GM10847 (cell line): ENCODE results near the gene FGD5.

Experiments
- POLR2A ChIP-seq: IDR thresholded peaks from 2 replicates; pipeline ENCODE4 v1.6.1; 2011; ENCODE audit not compliant: insufficient read length; ENCODE audit errors: extremely low read depth

FGD5 gene

DNA sequence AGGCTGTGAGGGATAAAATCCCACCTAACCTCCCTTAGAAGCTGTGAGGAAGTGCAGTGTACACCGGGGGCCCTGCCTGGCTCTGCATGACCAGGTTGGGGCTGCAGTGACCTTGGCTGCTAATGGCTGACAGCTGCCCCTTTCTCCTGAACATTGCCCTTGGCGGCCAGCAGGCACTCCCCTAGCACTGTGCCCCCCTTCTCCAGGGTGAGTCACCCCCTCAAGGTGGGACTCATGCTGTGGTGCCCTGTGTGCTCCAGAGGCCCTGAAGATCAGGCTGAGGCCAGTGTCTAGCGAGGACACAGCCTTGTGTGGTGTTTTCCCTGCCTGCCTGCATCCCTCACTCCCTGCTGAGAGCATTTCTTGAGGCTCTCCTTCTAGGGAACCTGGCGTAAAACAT is 21.0 kb upstream of the FGD5 start:
- TF ChIP-seq POLR2A, result no peak

- no peak for TF ChIP-seq POLR2A
Measured at GRCh38 chr3:14798231-14798630, 20.5 kb upstream of the FGD5 start.

- TF ChIP-seq POLR2A, result no peak
Measured at GRCh38 chr3:14799146-14799545, 19.6 kb upstream of the FGD5 start.

- TF ChIP-seq POLR2A, result no peak
Measured at GRCh38 chr3:14801031-14801430, 17.7 kb upstream of the FGD5 start.

- TF ChIP-seq POLR2A, result no peak
Measured at GRCh38 chr3:14801668-14802380, 16.9 kb upstream of the FGD5 start.

GRCh38 chr3:14802381-14802731 is 16.4 kb upstream of the FGD5 start:
- TF ChIP-seq POLR2A, result no peak

- no peak for TF ChIP-seq POLR2A
Measured at GRCh38 chr3:14803101-14803980, 15.4 kb upstream of the FGD5 start.

- no peak for TF ChIP-seq POLR2A
Measured at GRCh38 chr3:14803981-14804834, 14.6 kb upstream of the FGD5 start.

- no peak for TF ChIP-seq POLR2A
Measured at GRCh38 chr3:14804835-14805780, 13.7 kb upstream of the FGD5 start.

DNA sequence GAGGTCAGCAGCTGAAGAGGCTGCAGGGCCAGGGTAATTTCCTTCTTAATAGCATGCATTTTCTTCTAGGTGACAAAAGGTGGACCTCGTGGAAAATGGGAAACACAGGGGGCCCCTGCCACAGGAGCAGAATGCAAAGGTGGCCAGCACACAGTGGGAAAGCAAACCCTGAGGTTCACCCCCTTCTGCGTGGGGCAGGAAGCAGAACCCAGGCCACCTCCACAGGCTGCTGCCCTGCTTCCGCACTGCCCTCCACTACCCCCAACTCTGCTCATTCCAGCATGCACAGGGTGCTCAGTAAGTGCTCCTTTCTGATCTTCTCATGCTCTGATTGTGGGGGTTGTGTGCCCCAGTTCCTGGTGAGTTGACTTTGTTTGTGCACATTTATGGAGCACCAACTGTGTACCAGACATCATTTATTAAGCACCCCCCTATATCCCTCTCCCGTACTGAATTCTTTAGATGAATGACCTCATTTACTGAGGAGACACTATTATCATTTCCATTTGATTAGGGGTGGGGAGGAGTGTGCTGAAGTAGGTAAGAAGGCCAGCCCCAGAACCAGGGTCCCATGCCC is 12.7 kb upstream of the FGD5 start:
- no peak for TF ChIP-seq POLR2A

DNA sequence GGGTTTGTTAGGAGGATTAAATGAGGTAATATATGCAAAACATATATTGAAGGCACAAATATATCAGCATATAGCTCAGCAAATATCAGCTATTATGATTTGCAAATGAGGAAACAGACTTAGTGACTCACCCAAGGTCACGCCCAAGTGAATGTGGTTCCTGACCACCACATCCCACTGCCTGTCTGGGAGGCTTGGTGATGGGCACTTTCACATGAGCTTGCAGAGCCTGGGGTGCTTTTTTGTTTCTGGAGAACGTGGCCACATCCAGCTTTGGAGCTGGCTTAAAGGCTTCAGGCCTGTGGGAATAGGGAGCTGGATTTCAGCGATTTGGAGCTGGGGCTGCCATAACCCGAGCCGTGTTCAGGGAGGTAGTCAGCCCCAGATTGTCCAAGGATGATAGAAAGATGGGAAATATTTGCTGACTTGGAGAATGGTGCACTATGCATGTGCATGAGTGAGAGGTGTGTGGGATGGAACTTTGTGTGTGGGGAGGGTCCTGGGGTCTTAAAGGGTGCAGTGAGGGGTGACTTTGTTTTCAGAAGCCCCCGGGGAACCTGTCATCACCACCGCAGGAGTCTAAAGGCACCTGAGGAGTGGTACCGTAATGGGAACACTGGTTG is 12.0 kb upstream of the FGD5 start:
- no peak for TF ChIP-seq POLR2A

DNA sequence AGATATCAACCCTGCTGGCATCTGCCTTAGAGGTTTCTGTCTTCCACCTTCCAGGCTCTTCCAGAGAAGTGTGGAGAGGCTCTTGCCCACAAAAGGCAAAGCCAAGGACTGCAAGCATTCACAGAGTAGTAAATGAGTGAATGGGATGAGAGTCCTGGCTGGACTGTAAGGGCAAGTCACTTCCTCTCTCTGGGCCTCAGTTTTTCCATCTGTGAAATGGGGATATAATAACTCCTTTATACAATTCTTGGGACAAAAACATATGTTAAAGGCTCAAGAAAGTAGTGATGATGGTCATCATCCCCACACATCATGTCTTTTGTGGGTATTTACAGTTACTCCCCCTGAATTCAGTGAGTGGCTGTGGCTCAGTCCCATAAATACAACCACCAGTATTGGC is 10.7 kb upstream of the FGD5 start:
- no peak for TF ChIP-seq POLR2A

- no peak for TF ChIP-seq POLR2A
Measured at GRCh38 chr3:14808502-14809266, 10.1 kb upstream of the FGD5 start.
